ENCODE measurements around the gene OTOP2. TPM values are rescaled to one million over a fixed set of nuclear protein-coding genes. Genes with fewer than 3 reads are reported as not detected.

The OTOP2 gene
- total and polyA plus RNA-seq, 9 of the 15 experiments (the other 6 are each of a cell fraction or from before 2014, with no cell fraction given), result 0.04 to 0.36 (median 0.14) TPM; not detected in 1

GRCh38 chr17:74957935-74958740 lies 34.1 kb downstream of the OTOP2 start (continued):
- TF ChIP-seq NUFIP1 (IDR thresholded peaks at IDR 0.05; ENCODE audit: partially characterized antibody), result no peak
- no peak for TF ChIP-seq ZNF140 (CRISPR knock-in tag; IDR thresholded peaks at IDR 0.05)
- no peak for TF ChIP-seq HLTF (IDR thresholded peaks at IDR 0.05)
- no peak for TF ChIP-seq ZNF354B (CRISPR knock-in tag; IDR thresholded peaks at IDR 0.05)
- TF ChIP-seq ZNF395 (CRISPR knock-in tag; IDR thresholded peaks at IDR 0.05), result no peak
- TF ChIP-seq MYC (IDR thresholded peaks at IDR 0.05; ENCODE audit: low read depth, low read length), result 0 out of 2 replicates have a peak, but pooled peaks have one; percentile 38
- no peak for TF ChIP-seq MYC (CRISPR knock-in tag; IDR thresholded peaks at IDR 0.05; ENCODE audit: borderline replicate concordance, low read depth)
- peak; percentile 76 for TF ChIP-seq CC2D1A (IDR thresholded peaks at IDR 0.05)
- TF ChIP-seq ZNF518B (CRISPR knock-in tag; IDR thresholded peaks at IDR 0.05), result no peak
- no peak for TF ChIP-seq CHD1 (IDR thresholded peaks at IDR 0.05; ENCODE audit: low read length)
- no peak for TF ChIP-seq ZNF311 (CRISPR knock-in tag; IDR thresholded peaks at IDR 0.05)
- no peak for TF ChIP-seq ARID1B (IDR thresholded peaks at IDR 0.05)
- TF ChIP-seq CREB1 (IDR thresholded peaks at IDR 0.05), result no peak
- TF ChIP-seq CREB1 (CRISPR knock-in tag; IDR thresholded peaks at IDR 0.05), result no peak
- no peak for TF ChIP-seq ATF6 (CRISPR knock-in tag; IDR thresholded peaks at IDR 0.05)
- TF ChIP-seq MTA1 (IDR thresholded peaks at IDR 0.05; ENCODE audit: borderline replicate concordance), result no peak
- TF ChIP-seq POU5F1 (IDR thresholded peaks at IDR 0.05; ENCODE audit: borderline replicate concordance, low read depth, low read length, partially characterized antibody), result no peak
- no peak for TF ChIP-seq GTF2B (IDR thresholded peaks at IDR 0.05; ENCODE audit: extremely low read depth, insufficient read length)
- TF ChIP-seq KDM5B (IDR thresholded peaks at IDR 0.05; ENCODE audit: insufficient replicate concordance, low read depth, low read length), result no peak
- no peak for TF ChIP-seq ZBTB34 (CRISPR knock-in tag; IDR thresholded peaks at IDR 0.05)
